Measurements from ENCODE around the gene ZNF205.

- TF ChIP-seq, protein P1, sequence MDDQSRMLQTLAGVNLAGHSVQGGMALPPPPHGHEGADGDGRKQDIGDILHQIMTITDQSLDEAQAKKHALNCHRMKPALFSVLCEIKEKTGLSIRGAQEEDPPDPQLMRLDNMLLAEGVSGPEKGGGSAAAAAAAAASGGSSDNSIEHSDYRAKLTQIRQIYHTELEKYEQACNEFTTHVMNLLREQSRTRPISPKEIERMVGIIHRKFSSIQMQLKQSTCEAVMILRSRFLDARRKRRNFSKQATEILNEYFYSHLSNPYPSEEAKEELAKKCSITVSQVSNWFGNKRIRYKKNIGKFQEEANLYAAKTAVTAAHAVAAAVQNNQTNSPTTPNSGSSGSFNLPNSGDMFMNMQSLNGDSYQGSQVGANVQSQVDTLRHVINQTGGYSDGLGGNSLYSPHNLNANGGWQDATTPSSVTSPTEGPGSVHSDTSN (IDR thresholded peaks at IDR 0.05; ENCODE audit: insufficient replicate concordance, low read depth, low read length) = no peak
- TF ChIP-seq FOS (IDR thresholded peaks at IDR 0.05; ENCODE audit: borderline replicate concordance, extremely low read depth, insufficient read length) = no peak
- TF ChIP-seq SKIL (IDR thresholded peaks at IDR 0.05; ENCODE audit: low read depth, poor library complexity, severe bottlenecking) = no peak
- TF ChIP-seq TBL1XR1 (IDR thresholded peaks at IDR 0.05; ENCODE audit: low read depth, low read length) = no peak
- no peak for TF ChIP-seq NR2C2 (IDR thresholded peaks at IDR 0.05; ENCODE audit: borderline replicate concordance, control insufficient read depth, insufficient read length, low read depth)
- no peak for TF ChIP-seq MYC (IDR thresholded peaks at IDR 0.05; ENCODE audit: insufficient read depth, insufficient read length, insufficient replicate concordance, low read length, severe bottlenecking)
- no peak for TF ChIP-seq JUND (IDR thresholded peaks at IDR 0.05; ENCODE audit: low read depth, low read length)
- no peak for TF ChIP-seq HDAC6 (IDR thresholded peaks at IDR 0.05; ENCODE audit: unreplicated experiment)
- TF ChIP-seq ZNF274 (IDR thresholded peaks at IDR 0.05; ENCODE audit: insufficient read depth, insufficient read length) = no peak
- TF ChIP-seq YY1 (IDR thresholded peaks at IDR 0.05; ENCODE audit: low read depth, low read length) = no peak
- TF ChIP-seq, protein P2, sequence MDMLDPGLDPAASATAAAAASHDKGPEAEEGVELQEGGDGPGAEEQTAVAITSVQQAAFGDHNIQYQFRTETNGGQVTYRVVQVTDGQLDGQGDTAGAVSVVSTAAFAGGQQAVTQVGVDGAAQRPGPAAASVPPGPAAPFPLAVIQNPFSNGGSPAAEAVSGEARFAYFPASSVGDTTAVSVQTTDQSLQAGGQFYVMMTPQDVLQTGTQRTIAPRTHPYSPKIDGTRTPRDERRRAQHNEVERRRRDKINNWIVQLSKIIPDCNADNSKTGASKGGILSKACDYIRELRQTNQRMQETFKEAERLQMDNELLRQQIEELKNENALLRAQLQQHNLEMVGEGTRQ (IDR thresholded peaks at IDR 0.05; ENCODE audit: borderline replicate concordance, low read depth, low read length) = no peak
- no peak for TF ChIP-seq NFYB (IDR thresholded peaks at IDR 0.05; ENCODE audit: insufficient read depth, low read depth, low read length)
- TF ChIP-seq GABPA (IDR thresholded peaks at IDR 0.05; ENCODE audit: low read depth) = no peak
- TF ChIP-seq ZNF622 (IDR thresholded peaks at IDR 0.05) = no peak
Observed at GRCh38 chr16:3084491-3084890, 27.9 kb upstream of the ZNF205 start.

Measured in GM12878 (cell line).